Right kidney (tissue), 1 donor: Measurements from ENCODE around the gene OSBPL10.
"Not testable (repeated sequence)": the region's sequence is repeated elsewhere in the genome, so short reads cannot be mapped to it uniquely, and the experiment has no call there.

Experiments used
- DNase-seq: peaks from one replicate; pipeline ENCODE4 v3.0.0-alpha.2; 2016

The OSBPL10 gene

GRCh38 chr3:31995026-31995425 lies 14.0 kb upstream of the OSBPL10 start:
- DNase-seq = not testable (repeated sequence)

GRCh38 chr3:31993843-31994242 lies 12.8 kb upstream of the OSBPL10 start:
- no peak for DNase-seq

GRCh38 chr3:31992995-31993394 lies 11.9 kb upstream of the OSBPL10 start:
- not testable (repeated sequence) for DNase-seq

- DNase-seq = no peak
Observed at GRCh38 chr3:31988271-31988670, 7.2 kb upstream of the OSBPL10 start.

- no peak for DNase-seq
Observed at GRCh38 chr3:31985831-31986230, 4.8 kb upstream of the OSBPL10 start.

GRCh38 chr3:31984321-31984720 lies 3.3 kb upstream of the OSBPL10 start:
- no peak for DNase-seq

- DNase-seq = peak; percentile 95
Observed at GRCh38 chr3:31980530-31981205, 394 bp downstream of the OSBPL10 start.

- no peak for DNase-seq
Observed at GRCh38 chr3:31979001-31979697, 1.9 kb downstream of the OSBPL10 start.

GRCh38 chr3:31978553-31978952 lies 2.5 kb downstream of the OSBPL10 start:
- no peak for DNase-seq

- DNase-seq = no peak
Observed at GRCh38 chr3:31977736-31978135, 3.3 kb downstream of the OSBPL10 start.

GRCh38 chr3:31976302-31976701 lies 4.8 kb downstream of the OSBPL10 start:
- DNase-seq = no peak

GRCh38 chr3:31974964-31975363 lies 6.1 kb downstream of the OSBPL10 start:
- no peak for DNase-seq

- no peak for DNase-seq
Observed at GRCh38 chr3:31974471-31974870, 6.6 kb downstream of the OSBPL10 start.

- no peak for DNase-seq
Observed at GRCh38 chr3:31973837-31974236, 7.2 kb downstream of the OSBPL10 start.

GRCh38 chr3:31973081-31973480 lies 8.0 kb downstream of the OSBPL10 start:
- no peak for DNase-seq

GRCh38 chr3:31971607-31972006 lies 9.5 kb downstream of the OSBPL10 start:
- DNase-seq = no peak

- DNase-seq = peak; percentile 51
Observed at GRCh38 chr3:31968927-31969418, 12.1 kb downstream of the OSBPL10 start.

GRCh38 chr3:31968369-31968926 lies 12.6 kb downstream of the OSBPL10 start:
- DNase-seq = no peak

- no peak for DNase-seq
Observed at GRCh38 chr3:31967592-31967991, 13.5 kb downstream of the OSBPL10 start.

GRCh38 chr3:31966978-31967591 lies 14.0 kb downstream of the OSBPL10 start:
- DNase-seq = no peak

- DNase-seq = no peak
Observed at GRCh38 chr3:31962801-31963205, 18.3 kb downstream of the OSBPL10 start.

GRCh38 chr3:31960793-31961431 lies 20.1 kb downstream of the OSBPL10 start:
- DNase-seq = no peak
